Neural cell (in vitro differentiated cells): Measurements from ENCODE around the gene ABCA12. TPM values are rescaled to one million over a fixed set of nuclear protein-coding genes. Genes with fewer than 3 reads are reported as not detected.

Experiments used
- H2AFZ ChIP-seq: fragments of 200-600, 300-800 bp; sonication (generic), shearing (Covaris generic); 2 replicates; pipeline ENCODE4 v1.6.0; 2014; ENCODE audit warnings: low read depth, mild to moderate bottlenecking, antibody characterized with exemption, low read length, moderate library complexity
- H3F3A ChIP-seq: fragments of 200-600 bp; shearing (Covaris generic); 2 replicates; pipeline ENCODE4 v1.6.1; 2016; ENCODE audit warnings: mild to moderate bottlenecking, moderate library complexity, mixed read lengths, antibody characterized with exemption, low read length; ENCODE audit not compliant: insufficient read depth, poor library complexity, severe bottlenecking
- H3K27ac ChIP-seq: fragments of 200-600, 300-800 bp; sonication (generic), shearing (Covaris generic); 2 replicates; pipeline ENCODE4 v1.5.1; 2014; ENCODE audit warnings: mild to moderate bottlenecking, low read length, moderate library complexity
- H3K27me3 ChIP-seq: fragments of 300-800, 200-600 bp; sonication (generic), shearing (Covaris generic); 2 replicates; pipeline ENCODE4 v1.6.0; 2014; ENCODE audit warnings: mild to moderate bottlenecking, low read depth, low read length, moderate library complexity; ENCODE audit not compliant: insufficient read depth
- H3K36me3 ChIP-seq: fragments of 300-800, 200-600 bp; sonication (generic), shearing (Covaris generic); 2 replicates; pipeline ENCODE4 v1.5.1; 2014; ENCODE audit warnings: mild to moderate bottlenecking, antibody characterized with exemption, low read length, moderate library complexity; ENCODE audit not compliant: insufficient read depth
- H3K4me2 ChIP-seq: fragments of 300-800, 200-600 bp; sonication (generic), shearing (Covaris generic); 2 replicates; pipeline ENCODE4 v1.6.0; 2014; ENCODE audit warnings: mild to moderate bottlenecking, low read length
- H3K4me3 ChIP-seq: fragments of 300-800, 200-600 bp; sonication (generic), shearing (Covaris generic); 2 replicates; pipeline ENCODE4 v1.5.1; 2014; ENCODE audit warnings: mild to moderate bottlenecking, low read length, moderate library complexity
- H3K79me2 ChIP-seq: fragments of 200-600 bp; shearing (Covaris generic); replicated peaks from 2 replicates; pipeline ENCODE4 v1.6.0; 2014; ENCODE audit warnings: mild to moderate bottlenecking, low read length, moderate library complexity; ENCODE audit not compliant: insufficient read depth
- H3K9ac ChIP-seq: fragments of 300-800, 200-600 bp; sonication (generic), shearing (Covaris generic); 2 replicates; pipeline ENCODE4 v1.6.1; 2016; ENCODE audit warnings: mild to moderate bottlenecking, low read length, mixed read lengths
- H3K9me2 ChIP-seq: fragments of 200-600 bp; shearing (Covaris generic); 2 replicates; pipeline ENCODE4 v1.6.1; 2016; ENCODE audit warnings: mild to moderate bottlenecking, low read length, mixed read lengths; ENCODE audit not compliant: insufficient read depth
- H3K9me3 ChIP-seq: fragments of 200-600, 300-800 bp; sonication (generic), shearing (Covaris generic); 2 replicates; pipeline ENCODE4 v1.6.1; 2016; ENCODE audit warnings: mild to moderate bottlenecking, mixed run types, low read length, moderate library complexity, mixed read lengths
- H4K20me1 ChIP-seq: fragments of 200-600 bp; shearing (Covaris generic); 2 replicates; pipeline ENCODE4 v1.6.1; 2016; ENCODE audit warnings: mild to moderate bottlenecking, mixed run types; ENCODE audit not compliant: insufficient read depth
- CTCF ChIP-seq: fragments of 450-650 bp; IDR thresholded peaks from 2 replicates; pipeline ENCODE4 v1.5.1; 2014; ENCODE audit warnings: antibody characterized with exemption, mild to moderate bottlenecking, moderate library complexity; ENCODE audit not compliant: poor library complexity, severe bottlenecking
- EP300 ChIP-seq: fragments of 450-650 bp; conservative IDR thresholded peaks from 2 replicates; pipeline ENCODE4 v1.6.1; 2014; ENCODE audit warnings: antibody characterized with exemption, mild to moderate bottlenecking, moderate library complexity; ENCODE audit not compliant: poor library complexity, severe bottlenecking
- EZH2 ChIP-seq: fragments of 200-600, 300-800 bp; shearing (Covaris generic), sonication (generic); IDR thresholded peaks from 2 replicates; pipeline ENCODE4 v1.6.1; 2014; ENCODE audit warnings: antibody characterized with exemption, low read length, borderline replicate concordance, mild to moderate bottlenecking; ENCODE audit not compliant: insufficient read depth, poor library complexity, severe bottlenecking
- MXI1 ChIP-seq: fragments of 450-650 bp; conservative IDR thresholded peaks from 2 replicates; pipeline ENCODE4 v1.6.1; 2014; ENCODE audit warnings: antibody characterized with exemption, mild to moderate bottlenecking; ENCODE audit not compliant: poor library complexity, severe bottlenecking
- POLR2AphosphoS5 ChIP-seq: IDR thresholded peaks from 2 replicates; pipeline ENCODE4 v1.6.1; 2012
- RAD21 ChIP-seq: fragments of 450-650 bp; conservative IDR thresholded peaks from 2 replicates; pipeline ENCODE4 v1.6.1; 2014; ENCODE audit warnings: antibody characterized with exemption, mild to moderate bottlenecking, moderate library complexity
- REST ChIP-seq: IDR thresholded peaks from 2 replicates; pipeline ENCODE4 v1.6.1; 2012; ENCODE audit warnings: borderline replicate concordance
- SMC3 ChIP-seq: fragments of 450-650 bp; conservative IDR thresholded peaks from 2 replicates; pipeline ENCODE4 v1.6.1; 2014; ENCODE audit warnings: antibody characterized with exemption, mild to moderate bottlenecking, moderate library complexity; ENCODE audit not compliant: poor library complexity
- TAF1 ChIP-seq: IDR thresholded peaks from 2 replicates; pipeline ENCODE4 v1.6.1; 2012; ENCODE audit warnings: low read depth
- polyA plus RNA-seq: library from polyadenylated mRNA; depleted of rRNA; stranded (reverse); fragments of >200 nt; gene quantifications from 2 replicates; pipeline ENCODE4 v1.2.3, GENCODE V29; 2014

The ABCA12 gene
- polyA plus RNA-seq, 1 donor from 2014 or later = not detected

- H3K27me3 ChIP-seq = no peaks in the 10 kb centered on the region
- no peak overlapping the region for H3K9ac ChIP-seq
- H2AFZ ChIP-seq = no peak overlapping the region
These were observed 151.2 kb downstream of the ABCA12 start for GRCh38 chr2:214987261-214987660.

GRCh38 chr2:214985619-214986018 lies 152.8 kb downstream of the ABCA12 start:
- Histone ChIP-seq H3K36me3 (no peaks in the 10 kb centered on the region), H3K79me2 (no peaks in the 10 kb centered on the region), H3K27me3 (no peaks in the 10 kb centered on the region), H3F3A (no peaks in the 10 kb centered on the region), H4K20me1 (no peaks in the 10 kb centered on the region), H3K27ac (no peak overlapping the region), H3K4me3 (no peak overlapping the region), H3K9me2 (no peaks in the 10 kb centered on the region), H2AFZ (no peak overlapping the region), H3K9ac (no peak overlapping the region), H3K4me2 (no peak overlapping the region), H3K9me3 (no peaks in the 10 kb centered on the region)
- no peak for TF ChIP-seq RAD21
- TF ChIP-seq TAF1 = no peak
- no peak for TF ChIP-seq EZH2
- no peak for TF ChIP-seq CTCF
- no peak for TF ChIP-seq EP300
- TF ChIP-seq MXI1 = no peak

More at GRCh38 chr2:214987261-214987660, 151.2 kb downstream of the ABCA12 start:
- TF ChIP-seq SMC3 = no peak
- TF ChIP-seq RAD21 = no peak
- no peak for TF ChIP-seq MXI1
- no peak for TF ChIP-seq REST
- no peak for TF ChIP-seq EP300
- no peak for TF ChIP-seq EZH2
- no peak for TF ChIP-seq CTCF
- TF ChIP-seq POLR2AphosphoS5 = no peak
- no peak for TF ChIP-seq TAF1
- H3K27ac ChIP-seq = no peak overlapping the region
- H3K9me3 ChIP-seq = no peaks in the 10 kb centered on the region
- no peaks in the 10 kb centered on the region for H3K79me2 ChIP-seq
- no peak overlapping the region for H3K4me3 ChIP-seq
- H3K9me2 ChIP-seq = no peaks in the 10 kb centered on the region
- no peaks in the 10 kb centered on the region for H3F3A ChIP-seq
- no peak overlapping the region for H3K4me2 ChIP-seq
- no peaks in the 10 kb centered on the region for H4K20me1 ChIP-seq
- H3K36me3 ChIP-seq = no peaks in the 10 kb centered on the region
